H9 (cell line): ENCODE results near the gene ADAMTS17. TPM values are rescaled to one million over a fixed set of nuclear protein-coding genes. Genes with fewer than 3 reads are reported as not detected.

ENCODE experiments used
- DNase-seq: peaks from one replicate; pipeline ENCODE4 v3.0.0-alpha.2; 2017
- H2AFZ ChIP-seq: one replicate; pipeline ENCODE4 v1.6.1; 2013; ENCODE audit warnings: mild to moderate bottlenecking, low read length, control low read depth, moderate library complexity
- H2AK5ac ChIP-seq: 2 replicates; pipeline ENCODE4 v1.6.1; 2013; ENCODE audit warnings: low read length, control low read depth, mixed read lengths; ENCODE audit not compliant: insufficient read length
- H2BK120ac ChIP-seq: one replicate; pipeline ENCODE4 v1.6.1; 2013; ENCODE audit warnings: low read depth, mild to moderate bottlenecking, low read length, control low read depth, inconsistent platforms; ENCODE audit not compliant: poor library complexity, severe bottlenecking
- H2BK12ac ChIP-seq: 2 replicates; pipeline ENCODE4 v1.6.1; 2013; ENCODE audit warnings: low read length, control low read depth, mixed read lengths, low read depth; ENCODE audit not compliant: insufficient read length
- H2BK15ac ChIP-seq: 2 replicates; pipeline ENCODE4 v1.6.1; 2013; ENCODE audit warnings: low read depth, low read length, control low read depth
- H2BK20ac ChIP-seq: one replicate; pipeline ENCODE4 v1.6.1; 2013; ENCODE audit warnings: low read depth, mild to moderate bottlenecking, low read length, control low read depth, inconsistent platforms; ENCODE audit not compliant: poor library complexity, severe bottlenecking
- H2BK5ac ChIP-seq: 2 replicates; pipeline ENCODE4 v1.6.1; 2013; ENCODE audit warnings: low read length, control low read depth, mixed read lengths; ENCODE audit not compliant: insufficient read length
- H3K14ac ChIP-seq: 2 replicates; pipeline ENCODE4 v1.6.1; 2013; ENCODE audit warnings: low read length, control low read depth; ENCODE audit not compliant: insufficient read depth
- H3K18ac ChIP-seq: 2 replicates; pipeline ENCODE4 v1.6.1; 2013; ENCODE audit warnings: low read depth, mild to moderate bottlenecking, mixed read lengths, low read length, control low read depth; ENCODE audit not compliant: insufficient read length
- H3K23ac ChIP-seq: 2 replicates; pipeline ENCODE4 v1.6.1; 2013; ENCODE audit warnings: low read length, control low read depth, mixed read lengths, low read depth; ENCODE audit not compliant: insufficient read length
- H3K23me2 ChIP-seq: 2 replicates; pipeline ENCODE4 v1.6.1; 2013; ENCODE audit warnings: low read depth, mild to moderate bottlenecking, mixed read lengths, low read length, control low read depth; ENCODE audit not compliant: insufficient read length, poor library complexity, severe bottlenecking
- H3K27ac ChIP-seq: 2 replicates; pipeline ENCODE4 v1.5.1; 2013; ENCODE audit warnings: low read length, control low read depth, mixed read lengths, low read depth; ENCODE audit not compliant: insufficient read length
- H3K27me3 ChIP-seq: 2 replicates; pipeline ENCODE4 v1.6.1; 2013; ENCODE audit warnings: low read length, control low read depth, inconsistent platforms; ENCODE audit not compliant: insufficient read depth
- H3K4ac ChIP-seq: 2 replicates; pipeline ENCODE4 v1.6.1; 2013; ENCODE audit warnings: low read depth, mild to moderate bottlenecking, control low read depth, inconsistent platforms, low read length, moderate library complexity
- H3K4me1 ChIP-seq: 2 replicates; pipeline ENCODE4 v1.6.1; 2013; ENCODE audit warnings: low read length, control low read depth, inconsistent platforms; ENCODE audit not compliant: insufficient read depth
- H3K4me2 ChIP-seq: 2 replicates; pipeline ENCODE4 v1.6.1; 2013; ENCODE audit warnings: low read length, control low read depth, mixed read lengths; ENCODE audit not compliant: insufficient read length, insufficient read depth
- H3K56ac ChIP-seq: 2 replicates; pipeline ENCODE4 v1.6.1; 2013; ENCODE audit warnings: low read depth, mild to moderate bottlenecking, mixed read lengths, low read length, control low read depth; ENCODE audit not compliant: insufficient read length
- H3K79me1 ChIP-seq: 2 replicates; pipeline ENCODE4 v1.6.1; 2013; ENCODE audit warnings: low read depth, mild to moderate bottlenecking, moderate library complexity, low read length, control low read depth, inconsistent platforms; ENCODE audit not compliant: insufficient read depth, poor library complexity, severe bottlenecking
- H3K79me2 ChIP-seq: 2 replicates; pipeline ENCODE4 v1.6.1; 2013; ENCODE audit warnings: low read length, control low read depth, inconsistent platforms; ENCODE audit not compliant: insufficient read depth
- H3K9ac ChIP-seq: 2 replicates; pipeline ENCODE4 v1.6.1; 2013; ENCODE audit warnings: low read length, control low read depth, mixed read lengths; ENCODE audit not compliant: insufficient read length; ENCODE audit errors: extremely low read depth
- H3K9me3 ChIP-seq: one replicate; pipeline ENCODE4 v1.6.1; 2013; ENCODE audit warnings: low read depth, low read length, inconsistent platforms; ENCODE audit not compliant: control insufficient read depth
- H3T11ph ChIP-seq: one replicate; pipeline ENCODE4 v1.6.1; 2013; ENCODE audit warnings: mild to moderate bottlenecking, low read length, control low read depth, inconsistent platforms
- H4K20me1 ChIP-seq: one replicate; pipeline ENCODE4 v1.6.1; 2013; ENCODE audit not compliant: control insufficient read depth, insufficient read length, insufficient read depth
- H4K5ac ChIP-seq: 2 replicates; pipeline ENCODE4 v1.6.1; 2013; ENCODE audit warnings: low read depth, mild to moderate bottlenecking, mixed read lengths, low read length, control low read depth; ENCODE audit not compliant: insufficient read length
- H4K8ac ChIP-seq: replicated peaks from 2 replicates; pipeline ENCODE4 v1.6.1; 2013; ENCODE audit warnings: low read length, control low read depth, mixed read lengths, low read depth; ENCODE audit not compliant: insufficient read length
- H4K91ac ChIP-seq: 2 replicates; pipeline ENCODE4 v1.6.1; 2013; ENCODE audit warnings: low read depth, mild to moderate bottlenecking, moderate library complexity, mixed read lengths, low read length, control low read depth; ENCODE audit not compliant: insufficient read length
- H3K27ac Mint-ChIP-seq, 3 experiments: 2 replicates in 2 of 3; 3 replicates in 1 of 3; pipeline ENCODE4 v1.8.0; 2020 to 2021; ENCODE audit warnings: mixed read lengths in 3 of 3, mild to moderate bottlenecking in 1 of 3, moderate library complexity in 1 of 3
- H3K27me3 Mint-ChIP-seq: 2 replicates; pipeline ENCODE4 v1.8.0; 2021; ENCODE audit warnings: low read depth, mild to moderate bottlenecking, moderate library complexity, mixed read lengths
- H3K36me3 Mint-ChIP-seq, 3 experiments: 2 replicates in 2 of 3; 3 replicates in 1 of 3; pipeline ENCODE4 v1.8.0; 2020 to 2021; ENCODE audit warnings: low read depth in 3 of 3, mixed read lengths in 3 of 3; ENCODE audit not compliant: insufficient read depth in 1 of 3
- H3K4me1 Mint-ChIP-seq, 2 experiments: 2 replicates each; pipeline ENCODE4 v1.8.0; 2020; ENCODE audit warnings: mixed read lengths in 2 of 2
- H3K4me3 Mint-ChIP-seq, 2 experiments: 2 replicates in 1 of 2; 3 replicates in 1 of 2; pipeline ENCODE4 v1.8.0; 2020 to 2021; ENCODE audit warnings: mild to moderate bottlenecking in 2 of 2, mixed read lengths in 2 of 2, moderate library complexity in 1 of 2
- H3K9me3 Mint-ChIP-seq, 2 experiments: 2 replicates in 1 of 2; 3 replicates in 1 of 2; pipeline ENCODE4 v1.8.0; 2020; ENCODE audit warnings: mild to moderate bottlenecking in 2 of 2, mixed read lengths in 2 of 2, moderate library complexity in 1 of 2
- WGBS: extraction: QIAGEN DNeasy Blood & Tissue Kit; methylation state at CpG from one replicate; pipeline ENCODE4 v1.1.7; 2013; ENCODE audit warnings: missing lambda C conversion rate, low lambda C conversion rate, mixed read lengths; ENCODE audit not compliant: insufficient read length; ENCODE audit errors: extremely low coverage; 5-methylcytosine and 5-hydroxymethylcytosine counted together
- total RNA-seq: library from RNA; stranded (reverse); gene quantifications from 2 replicates; pipeline ENCODE4 v1.2.1, GENCODE V29; 2021
- TF ChIP-seq, protein P1 (sequence below): fragments of 200-600 bp; sonication (generic); conservative IDR thresholded peaks from 3 replicates; pipeline ENCODE4 v1.8.0; 2021; ENCODE audit warnings: antibody characterized with exemption, mild to moderate bottlenecking

Gene ADAMTS17
- total RNA-seq, 1 experiment from 2014 or later: 2.9 TPM

DNA sequence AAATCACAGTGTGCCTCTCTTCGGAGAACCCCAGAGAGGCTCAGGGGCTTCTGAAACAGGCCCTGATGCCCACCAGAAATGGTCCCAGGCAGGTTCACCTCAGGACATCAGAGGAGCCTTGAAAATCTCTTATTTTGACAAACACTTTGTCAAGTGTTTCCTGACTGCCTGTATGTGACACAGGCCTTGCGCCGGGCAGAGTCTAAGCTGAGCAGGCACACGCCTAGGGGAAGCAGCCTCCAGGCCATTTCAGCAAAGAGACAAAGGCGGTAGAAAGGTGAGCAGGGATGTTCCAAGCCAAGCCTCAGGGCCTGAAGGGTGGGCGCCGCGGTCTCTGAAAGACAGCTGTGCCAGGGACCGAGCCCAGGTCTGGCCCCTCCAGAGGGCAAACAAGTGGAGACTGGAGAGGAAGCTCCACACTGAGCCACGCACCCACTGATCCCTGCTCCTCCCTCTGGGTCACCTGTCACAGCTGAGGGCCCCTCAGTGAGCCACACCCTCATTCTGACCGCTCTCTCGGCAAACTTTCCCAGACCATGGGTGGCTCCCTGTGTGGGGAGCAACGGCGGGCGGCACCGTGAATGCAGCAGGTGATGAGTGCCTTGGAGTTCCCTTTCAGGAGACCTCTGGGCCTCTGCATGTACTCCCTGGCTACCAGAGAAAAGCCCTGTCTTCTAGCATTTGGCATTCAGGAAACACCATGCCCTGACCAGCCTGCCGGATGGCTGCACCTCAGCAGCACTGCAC, 136.1 kb downstream of the ADAMTS17 start:
- Histone ChIP-seq H3K79me2 (no peaks in the 10 kb centered on the region), H3K9me3 (no peaks in the 10 kb centered on the region), H3K4me1 (no peaks in the 10 kb centered on the region), H4K20me1 (no peaks in the 10 kb centered on the region), H3K79me1 (no peaks in the 10 kb centered on the region), H3K23ac (no peak overlapping the region), H3T11ph (no peak overlapping the region), H3K9ac (no peak overlapping the region), H2BK120ac (no peak overlapping the region), H3K23me2 (no peaks in the 10 kb centered on the region), H2BK15ac (no peak overlapping the region), H4K5ac (no peak overlapping the region), H2BK20ac (no peak overlapping the region), H3K56ac (no peak overlapping the region), H3K4ac (no peak overlapping the region), H4K91ac (no peak overlapping the region), H2AK5ac (no peak overlapping the region), H3K14ac (peak overlapping the region; percentile 55; the same call in 1 of the 2 replicates), H2AFZ (no peak overlapping the region), H3K27ac (no peak overlapping the region), H3K18ac (no peak overlapping the region), H3K4me2 (no peak overlapping the region), H3K27me3 (no peaks in the 10 kb centered on the region), H2BK12ac (no peak overlapping the region), H2BK5ac (no peak overlapping the region), H4K8ac (no peak overlapping the region)
- Mint-ChIP-seq H3K27me3 (peaks cover 3% of the 10 kb centered on the region; the same call in 1 of the 2 replicates), H3K4me1 (peaks cover 21 to 34% of the 10 kb centered on the region in 2 experiments), H3K27ac (no peak overlapping the region), H3K9me3 (no peaks in the 10 kb centered on the region; a peak in 1 of 5 replicates), H3K36me3 (peaks cover 0 to 5% (median 0%) of the 10 kb centered on the region in 3 experiments; a peak in 2 of 7 replicates), H3K4me3 (no peak overlapping the region)
- WGBS: no CpG with 5 or more reads among the region's 17 CpGs
- no peak for DNase-seq
- TF ChIP-seq, protein P1, sequence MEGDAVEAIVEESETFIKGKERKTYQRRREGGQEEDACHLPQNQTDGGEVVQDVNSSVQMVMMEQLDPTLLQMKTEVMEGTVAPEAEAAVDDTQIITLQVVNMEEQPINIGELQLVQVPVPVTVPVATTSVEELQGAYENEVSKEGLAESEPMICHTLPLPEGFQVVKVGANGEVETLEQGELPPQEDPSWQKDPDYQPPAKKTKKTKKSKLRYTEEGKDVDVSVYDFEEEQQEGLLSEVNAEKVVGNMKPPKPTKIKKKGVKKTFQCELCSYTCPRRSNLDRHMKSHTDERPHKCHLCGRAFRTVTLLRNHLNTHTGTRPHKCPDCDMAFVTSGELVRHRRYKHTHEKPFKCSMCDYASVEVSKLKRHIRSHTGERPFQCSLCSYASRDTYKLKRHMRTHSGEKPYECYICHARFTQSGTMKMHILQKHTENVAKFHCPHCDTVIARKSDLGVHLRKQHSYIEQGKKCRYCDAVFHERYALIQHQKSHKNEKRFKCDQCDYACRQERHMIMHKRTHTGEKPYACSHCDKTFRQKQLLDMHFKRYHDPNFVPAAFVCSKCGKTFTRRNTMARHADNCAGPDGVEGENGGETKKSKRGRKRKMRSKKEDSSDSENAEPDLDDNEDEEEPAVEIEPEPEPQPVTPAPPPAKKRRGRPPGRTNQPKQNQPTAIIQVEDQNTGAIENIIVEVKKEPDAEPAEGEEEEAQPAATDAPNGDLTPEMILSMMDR: no peak
